ENCODE results near the gene CREBBP. TPM values are rescaled to one million over a fixed set of nuclear protein-coding genes. Genes with fewer than 3 reads are reported as not detected.

CREBBP gene
- total RNA-seq, 1 donor from 2014 or later = 131 TPM

DNA sequence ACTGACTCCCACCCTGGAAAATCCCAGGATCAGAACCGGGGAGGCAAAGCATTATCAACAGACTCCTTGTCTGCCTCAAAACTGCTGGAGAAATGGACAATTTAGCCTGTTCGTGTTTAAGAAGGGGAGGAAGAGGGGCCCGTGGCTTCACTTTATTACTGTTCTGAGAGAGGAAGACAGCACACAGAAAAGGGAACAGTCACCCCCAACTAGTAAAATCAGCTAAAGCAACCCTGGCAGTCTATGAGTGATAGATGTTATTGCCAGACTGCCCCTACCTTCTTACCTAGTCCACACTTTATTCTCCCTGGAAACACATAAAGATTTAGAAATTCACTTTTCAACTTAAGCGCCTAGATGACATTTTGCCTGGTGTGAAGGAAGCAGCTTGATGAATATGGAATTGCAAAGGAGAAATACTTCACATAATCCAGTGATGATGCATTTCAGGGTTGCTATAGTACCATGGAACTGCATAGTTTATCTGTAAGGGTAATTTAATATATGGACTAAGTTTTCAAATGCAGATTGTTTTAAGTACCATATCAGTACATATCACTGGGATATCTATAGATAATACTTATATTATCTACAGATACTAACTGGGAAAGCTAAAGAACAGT lies 126.3 kb downstream of the CREBBP start:
- Mint-ChIP-seq H3K9me3 (no peaks in the 10 kb centered on the region), H3K36me3 (ENCODE audit: low read depth) (peaks cover 88% of the 10 kb centered on the region), H3K4me1 (no peaks in the 10 kb centered on the region), H3K4me3 (no peak overlapping the region), H3K27ac (no peak overlapping the region), H3K27me3 (no peaks in the 10 kb centered on the region)
- intact Hi-C loops (cut with micrococcal nuclease) = no loop called here
- POLR2A ChIA-PET = no interaction called here
- CTCF ChIA-PET = no interaction called here
- no peak for ATAC-seq (ENCODE audit: low read depth)
- TF ChIP-seq, protein P1, sequence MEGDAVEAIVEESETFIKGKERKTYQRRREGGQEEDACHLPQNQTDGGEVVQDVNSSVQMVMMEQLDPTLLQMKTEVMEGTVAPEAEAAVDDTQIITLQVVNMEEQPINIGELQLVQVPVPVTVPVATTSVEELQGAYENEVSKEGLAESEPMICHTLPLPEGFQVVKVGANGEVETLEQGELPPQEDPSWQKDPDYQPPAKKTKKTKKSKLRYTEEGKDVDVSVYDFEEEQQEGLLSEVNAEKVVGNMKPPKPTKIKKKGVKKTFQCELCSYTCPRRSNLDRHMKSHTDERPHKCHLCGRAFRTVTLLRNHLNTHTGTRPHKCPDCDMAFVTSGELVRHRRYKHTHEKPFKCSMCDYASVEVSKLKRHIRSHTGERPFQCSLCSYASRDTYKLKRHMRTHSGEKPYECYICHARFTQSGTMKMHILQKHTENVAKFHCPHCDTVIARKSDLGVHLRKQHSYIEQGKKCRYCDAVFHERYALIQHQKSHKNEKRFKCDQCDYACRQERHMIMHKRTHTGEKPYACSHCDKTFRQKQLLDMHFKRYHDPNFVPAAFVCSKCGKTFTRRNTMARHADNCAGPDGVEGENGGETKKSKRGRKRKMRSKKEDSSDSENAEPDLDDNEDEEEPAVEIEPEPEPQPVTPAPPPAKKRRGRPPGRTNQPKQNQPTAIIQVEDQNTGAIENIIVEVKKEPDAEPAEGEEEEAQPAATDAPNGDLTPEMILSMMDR (IDR thresholded peaks at IDR 0.05) = no peak
- no peak for DNase-seq

DNA sequence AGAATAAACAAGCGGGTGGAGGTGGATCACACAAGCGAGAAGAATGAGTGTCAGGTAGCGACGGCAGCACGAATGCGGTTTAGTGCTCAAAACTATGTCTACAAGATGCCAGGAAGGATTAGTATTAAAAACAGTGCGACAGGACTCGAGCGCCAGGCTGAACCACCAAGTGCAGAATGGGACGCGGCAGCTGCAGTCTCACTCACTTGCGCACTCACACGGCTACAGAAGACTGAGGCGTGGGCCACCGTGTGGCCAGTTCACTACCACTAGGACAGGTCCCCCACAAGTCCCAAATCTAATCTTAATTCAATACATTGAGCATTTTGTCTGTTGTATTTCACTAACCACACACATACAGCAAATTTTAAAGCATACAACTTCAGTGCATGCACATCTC lies 127.5 kb downstream of the CREBBP start:
- Mint-ChIP-seq H3K36me3 (ENCODE audit: low read depth) (peaks cover 87% of the 10 kb centered on the region), H3K27ac (peak overlapping the region; percentile 12), H3K27me3 (no peaks in the 10 kb centered on the region), H3K4me3 (no peak overlapping the region), H3K9me3 (no peaks in the 10 kb centered on the region), H3K4me1 (no peaks in the 10 kb centered on the region)
- POLR2A ChIA-PET = no interaction called here
- TF ChIP-seq, protein P1 (IDR thresholded peaks at IDR 0.05) = no peak
- intact Hi-C loops (cut with micrococcal nuclease) = no loop called here
- DNase-seq = no peak
- CTCF ChIA-PET = no interaction called here
- ATAC-seq (ENCODE audit: low read depth) = no peak

DNA sequence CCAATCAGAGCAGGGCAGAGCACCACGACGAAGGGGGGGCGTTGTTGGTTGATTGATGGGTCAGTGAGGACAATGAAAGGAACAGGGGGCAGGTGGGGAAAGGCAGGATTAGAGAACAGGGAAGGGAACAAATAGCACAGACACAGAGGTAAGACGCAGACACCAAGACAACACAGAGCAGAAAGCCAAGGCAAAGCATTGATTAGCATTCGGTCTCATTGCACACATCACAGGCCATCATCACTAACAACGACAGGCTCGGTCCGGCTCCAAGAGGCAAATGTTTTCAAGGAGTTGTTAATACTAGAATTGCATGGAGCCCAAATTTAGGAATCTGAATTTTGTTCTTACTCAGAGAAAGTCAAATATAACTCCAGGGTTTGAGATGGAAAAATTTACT lies 128.6 kb downstream of the CREBBP start:
- peaks cover 85% of the 10 kb centered on the region for H3K36me3 Mint-ChIP-seq (ENCODE audit: low read depth)
- DNase-seq (no peak), ATAC-seq (ENCODE audit: low read depth) (no peak)
- H3K4me3 Mint-ChIP-seq = no peak overlapping the region
- ChIA-PET CTCF (no interaction called here), POLR2A (interaction anchor here (0.7 kb wide), 1 partner anchor 99 kb away, joined by 3 read pairs; no protein-coding TSS in a partner anchor)
- no peak overlapping the region for H3K27ac Mint-ChIP-seq
- no peaks in the 10 kb centered on the region for H3K9me3 Mint-ChIP-seq
- TF ChIP-seq, protein P1 (IDR thresholded peaks at IDR 0.05) = no peak
- H3K27me3 Mint-ChIP-seq = no peaks in the 10 kb centered on the region
- intact Hi-C loops (cut with micrococcal nuclease) = no loop called here
- no peaks in the 10 kb centered on the region for H3K4me1 Mint-ChIP-seq

DNA sequence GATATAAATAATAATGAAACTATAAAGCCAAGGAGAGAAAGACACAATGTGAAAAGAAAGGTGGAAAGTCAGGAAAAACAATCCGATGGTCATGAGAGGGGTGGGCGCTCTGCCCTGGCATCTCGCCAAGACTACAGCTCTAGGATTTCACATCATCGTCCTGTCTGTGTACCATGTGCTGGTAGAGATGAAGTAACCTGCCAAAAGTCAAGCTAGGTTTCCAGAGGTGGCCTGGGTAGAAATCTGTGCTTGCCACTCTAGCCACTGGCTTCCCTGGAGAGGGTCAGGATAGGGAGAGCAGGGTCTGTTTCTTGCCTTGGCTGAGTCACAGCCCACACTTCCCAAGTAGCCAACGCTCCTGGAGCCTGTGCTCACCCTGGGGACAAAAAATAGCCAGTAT lies 132.2 kb downstream of the CREBBP start:
- DNase-seq (no peak), ATAC-seq (ENCODE audit: low read depth) (no peak)
- intact Hi-C loops (cut with micrococcal nuclease) = no loop called here
- ChIA-PET CTCF (no interaction called here), POLR2A (no interaction called here)
- H3K36me3 Mint-ChIP-seq (ENCODE audit: low read depth) = peaks cover 89% of the 10 kb centered on the region
- H3K4me3 Mint-ChIP-seq = no peak overlapping the region
- no peaks in the 10 kb centered on the region for H3K9me3 Mint-ChIP-seq
- no peak overlapping the region for H3K27ac Mint-ChIP-seq
- H3K27me3 Mint-ChIP-seq = no peaks in the 10 kb centered on the region
- TF ChIP-seq, protein P1 (IDR thresholded peaks at IDR 0.05) = no peak
- H3K4me1 Mint-ChIP-seq = no peaks in the 10 kb centered on the region

DNA sequence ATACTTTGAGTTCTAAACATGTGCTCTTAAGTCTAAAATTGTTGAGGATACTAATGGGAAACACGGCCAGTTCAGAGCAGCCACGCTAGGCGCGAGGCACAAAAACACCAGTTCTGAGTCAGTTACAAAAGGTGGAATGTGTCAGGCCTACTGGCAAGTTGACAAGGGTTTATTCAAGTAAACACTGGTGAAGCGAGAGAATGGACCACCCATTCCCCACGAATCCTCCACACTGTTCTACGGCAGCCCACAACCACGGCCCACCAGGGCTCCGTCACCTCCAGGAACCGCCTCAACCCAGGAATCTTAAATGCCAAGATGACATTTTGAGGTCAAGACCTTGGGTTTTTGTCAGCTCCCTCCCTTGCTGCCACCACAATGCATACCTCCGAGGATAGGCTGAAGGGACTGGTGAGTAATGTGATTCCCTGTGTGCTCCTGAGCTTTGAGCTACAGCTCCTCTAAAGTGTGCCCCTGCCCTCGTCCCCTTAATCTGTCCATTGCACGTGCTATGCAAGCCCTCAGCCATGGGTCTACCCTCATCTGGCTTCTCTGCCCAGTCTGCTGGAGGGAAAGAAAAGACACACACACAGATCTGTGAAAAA lies 134.7 kb downstream of the CREBBP start:
- CTCF ChIA-PET = no interaction called here
- Mint-ChIP-seq H3K4me1 (no peaks in the 10 kb centered on the region), H3K4me3 (no peak overlapping the region), H3K27me3 (no peaks in the 10 kb centered on the region), H3K27ac (no peak overlapping the region), H3K36me3 (ENCODE audit: low read depth) (peaks cover 92% of the 10 kb centered on the region), H3K9me3 (no peaks in the 10 kb centered on the region)
- ATAC-seq (ENCODE audit: low read depth) (no peak), DNase-seq (no peak)
- TF ChIP-seq, protein P1 (IDR thresholded peaks at IDR 0.05) = no peak
- POLR2A ChIA-PET = no interaction called here
- intact Hi-C loops (cut with micrococcal nuclease) = no loop called here

Data from activated B cell treated with CpG ODN at 0.5 μM for 24 hours (primary cell).